Measurements from ENCODE around the gene NSFL1C.

GRCh38 chr20:1500496-1500895 is 33.8 kb upstream of the NSFL1C start:
- TF ChIP-seq TAF1 (IDR thresholded peaks at IDR 0.05; ENCODE audit: borderline replicate concordance, low read depth, low read length), result no peak
- no peak for TF ChIP-seq POLR2A (IDR thresholded peaks at IDR 0.05; ENCODE audit: low read depth, low read length)

All from GM12892 (cell line).